ENCODE data around the gene ANKRD39. TPM values are rescaled to one million over a fixed set of nuclear protein-coding genes. Genes with fewer than 3 reads are reported as not detected.

Gene ANKRD39
- total RNA-seq, 4 donors from 2014 or later = 5.8 to 17.3 (median 15.4) TPM

- DNase-seq = no peak
- TF ChIP-seq CTCF (IDR thresholded peaks at IDR 0.05) = no peak
- TF ChIP-seq POLR2A (IDR thresholded peaks at IDR 0.05) = no peak
These were observed 19.2 kb upstream of the ANKRD39 start for GRCh38 chr2:96877042-96877451.

GRCh38 chr2:96876269-96877041 lies 18.6 kb upstream of the ANKRD39 start:
- Histone ChIP-seq H3K4me1 (peaks cover 0 to 13% (median 0%) of the 10 kb centered on the region in 4 donors), H3K4me3 (no peak overlapping the region), H3K27me3 (no peaks in the 10 kb centered on the region), H3K9me3 (no peaks in the 10 kb centered on the region), H3K36me3 (no peaks in the 10 kb centered on the region), H3K27ac (no peak overlapping the region)
- DNase-seq = no peak
- TF ChIP-seq POLR2A (IDR thresholded peaks at IDR 0.05) = no peak
- TF ChIP-seq CTCF (IDR thresholded peaks at IDR 0.05) = no peak

More at GRCh38 chr2:96877042-96877451, 19.2 kb upstream of the ANKRD39 start:
- H3K4me1 ChIP-seq = peaks cover 0 to 13% (median 0%) of the 10 kb centered on the region in 4 donors
- H3K9me3 ChIP-seq = no peaks in the 10 kb centered on the region
- H3K27ac ChIP-seq = no peak overlapping the region
- no peak overlapping the region for H3K4me3 ChIP-seq
- no peaks in the 10 kb centered on the region for H3K36me3 ChIP-seq
- no peaks in the 10 kb centered on the region for H3K27me3 ChIP-seq

GRCh38 chr2:96875498-96876268 lies 17.9 kb upstream of the ANKRD39 start:
- no peak overlapping the region for H3K27ac ChIP-seq
- no peak for DNase-seq

GRCh38 chr2:96874198-96874831 lies 16.5 kb upstream of the ANKRD39 start:
- Histone ChIP-seq H3K4me3 (no peak overlapping the region), H3K4me1 (peaks cover 0 to 13% (median 6%) of the 10 kb centered on the region in 4 donors), H3K27ac (peak overlapping the region in 3 of 4 donors; percentile 16 to 38 (median 35)), H3K9me3 (no peaks in the 10 kb centered on the region), H3K27me3 (no peaks in the 10 kb centered on the region), H3K36me3 (no peaks in the 10 kb centered on the region)
- no peak for TF ChIP-seq CTCF (IDR thresholded peaks at IDR 0.05)
- no peak for TF ChIP-seq POLR2A (IDR thresholded peaks at IDR 0.05)
- DNase-seq = peak in 1 of 3 donors; percentile 34

More at GRCh38 chr2:96875498-96876268, 17.9 kb upstream of the ANKRD39 start:
- H3K4me3 ChIP-seq = no peak overlapping the region
- no peaks in the 10 kb centered on the region for H3K27me3 ChIP-seq
- H3K9me3 ChIP-seq = no peaks in the 10 kb centered on the region
- H3K4me1 ChIP-seq = peaks cover 0 to 13% (median under 1%) of the 10 kb centered on the region in 4 donors
- H3K36me3 ChIP-seq = no peaks in the 10 kb centered on the region
- TF ChIP-seq POLR2A (IDR thresholded peaks at IDR 0.05) (no peak), CTCF (IDR thresholded peaks at IDR 0.05) (no peak)

- Histone ChIP-seq H3K27ac (peak overlapping the region in 2 of 4 donors; percentile 16 to 35), H3K4me1 (peaks cover 0 to 13% (median 7%) of the 10 kb centered on the region in 4 donors), H3K9me3 (no peaks in the 10 kb centered on the region), H3K27me3 (no peaks in the 10 kb centered on the region), H3K4me3 (no peak overlapping the region), H3K36me3 (no peaks in the 10 kb centered on the region)
- DNase-seq = peak in 1 of 3 donors; percentile 65
- TF ChIP-seq POLR2A (IDR thresholded peaks at IDR 0.05) (no peak), CTCF (IDR thresholded peaks at IDR 0.05) (no peak)
These were observed 15.9 kb upstream of the ANKRD39 start for GRCh38 chr2:96873651-96874096.

All from Peyer's patch (tissue), 4 donors.